ENCODE data around the gene LMBRD1.

The LMBRD1 gene

GRCh38 chr6:69818223-69818930 is 21.6 kb upstream of the LMBRD1 start:
- Histone ChIP-seq H3K79me1 (ENCODE audit: low read depth, low read length) (no peaks in the 10 kb centered on the region), H4K91ac (ENCODE audit: low read depth, low read length, poor library complexity) (no peak overlapping the region), H3K4me1 (ENCODE audit: control insufficient read depth in 2 of 2, insufficient read depth in 1 of 2, low read depth in 1 of 2, low read length in 2 of 2) (peaks cover 0 to 5% of the 10 kb centered on the region in 2 donors), H4K8ac (ENCODE audit: low read depth, low read length) (no peak overlapping the region), H2AFZ (ENCODE audit: low read length) (no peak overlapping the region), H3K18ac (ENCODE audit: low read length) (no peak overlapping the region), H3K14ac (ENCODE audit: low read length) (no peak overlapping the region), H3K4me3 (ENCODE audit: low read length in 2 of 2) (no peak overlapping the region), H3K4ac (ENCODE audit: low read length) (no peak overlapping the region), H3K23ac (ENCODE audit: low read depth, low read length, poor library complexity) (no peak overlapping the region), H3K27ac (replicated peaks; ENCODE audit: low read length) (no peak overlapping the region), H2BK5ac (ENCODE audit: low read length) (no peak overlapping the region), H3K36me3 (replicated peaks in 1 of 2; ENCODE audit: control insufficient read depth in 2 of 2, insufficient read depth in 2 of 2, low read length in 2 of 2) (no peaks in the 10 kb centered on the region), H3K9ac (ENCODE audit: low read depth, low read length, poor library complexity) (no peak overlapping the region), H2BK15ac (ENCODE audit: low read length) (no peak overlapping the region), H3K9me3 (replicated peaks in 1 of 2; ENCODE audit: control insufficient read depth in 2 of 2, insufficient read depth in 1 of 2, low read depth in 1 of 2, low read length in 2 of 2) (no peaks in the 10 kb centered on the region), H2BK12ac (ENCODE audit: low read length) (no peak overlapping the region), H2BK120ac (ENCODE audit: low read depth, low read length) (no peak overlapping the region), H2AK5ac (ENCODE audit: low read depth, low read length) (no peak overlapping the region), H3K27me3 (ENCODE audit: control insufficient read depth in 3 of 3, insufficient read depth in 3 of 3, low read depth in 1 of 3, low read length in 3 of 3) (no peaks in the 10 kb centered on the region), H3K4me2 (ENCODE audit: insufficient read depth, low read length, poor library complexity, severe bottlenecking) (no peak overlapping the region)
- no peak for DNase-seq (ENCODE audit: low spot score)
- WGBS, 2 donors (ENCODE audit: extremely low coverage in 2 of 2, insufficient read length in 2 of 2, insufficient replicate concordance in 1 of 2): no CpG with 5 or more reads among the region's 2 CpGs

GRCh38 chr6:69817358-69817757 is 20.5 kb upstream of the LMBRD1 start:
- no peaks in the 10 kb centered on the region for H3K27me3 ChIP-seq (ENCODE audit: control insufficient read depth in 3 of 3, insufficient read depth in 3 of 3, low read depth in 1 of 3, low read length in 3 of 3)
- no peak overlapping the region for H3K9ac ChIP-seq (ENCODE audit: low read depth, low read length, poor library complexity)
- no peaks in the 10 kb centered on the region for H3K9me3 ChIP-seq (replicated peaks in 1 of 2; ENCODE audit: control insufficient read depth in 2 of 2, insufficient read depth in 1 of 2, low read depth in 1 of 2, low read length in 2 of 2)
- H2AK5ac ChIP-seq (ENCODE audit: low read depth, low read length): no peak overlapping the region
- H2BK15ac ChIP-seq (ENCODE audit: low read length): no peak overlapping the region
- no peak overlapping the region for H4K91ac ChIP-seq (ENCODE audit: low read depth, low read length, poor library complexity)
- H2AFZ ChIP-seq (ENCODE audit: low read length): no peak overlapping the region
- H3K79me1 ChIP-seq (ENCODE audit: low read depth, low read length): no peaks in the 10 kb centered on the region
- no peak overlapping the region for H2BK5ac ChIP-seq (ENCODE audit: low read length)
- no peak overlapping the region for H2BK12ac ChIP-seq (ENCODE audit: low read length)
- no peak overlapping the region for H3K18ac ChIP-seq (ENCODE audit: low read length)
- no peak overlapping the region for H2BK120ac ChIP-seq (ENCODE audit: low read depth, low read length)
- H3K14ac ChIP-seq (ENCODE audit: low read length): no peak overlapping the region
- H3K36me3 ChIP-seq (replicated peaks in 1 of 2; ENCODE audit: control insufficient read depth in 2 of 2, insufficient read depth in 2 of 2, low read length in 2 of 2): no peaks in the 10 kb centered on the region
- peaks cover 0 to 5% of the 10 kb centered on the region in 2 donors for H3K4me1 ChIP-seq (ENCODE audit: control insufficient read depth in 2 of 2, insufficient read depth in 1 of 2, low read depth in 1 of 2, low read length in 2 of 2)
- no peak overlapping the region for H3K4ac ChIP-seq (ENCODE audit: low read length)
- H3K23ac ChIP-seq (ENCODE audit: low read depth, low read length, poor library complexity): no peak overlapping the region
- no peak overlapping the region for H3K4me2 ChIP-seq (ENCODE audit: insufficient read depth, low read length, poor library complexity, severe bottlenecking)
- no peak overlapping the region for H4K8ac ChIP-seq (ENCODE audit: low read depth, low read length)
- H3K4me3 ChIP-seq (ENCODE audit: low read length in 2 of 2): no peak overlapping the region
- no peak for DNase-seq (ENCODE audit: low spot score)
- no peak overlapping the region for H3K27ac ChIP-seq (replicated peaks; ENCODE audit: low read length)

GRCh38 chr6:69816569-69816968 is 19.8 kb upstream of the LMBRD1 start:
- Histone ChIP-seq H2BK15ac (ENCODE audit: low read length) (no peak overlapping the region), H2AK5ac (ENCODE audit: low read depth, low read length) (no peak overlapping the region), H3K18ac (ENCODE audit: low read length) (no peak overlapping the region), H3K36me3 (replicated peaks in 1 of 2; ENCODE audit: control insufficient read depth in 2 of 2, insufficient read depth in 2 of 2, low read length in 2 of 2) (no peaks in the 10 kb centered on the region), H3K23ac (ENCODE audit: low read depth, low read length, poor library complexity) (no peak overlapping the region), H3K27ac (replicated peaks; ENCODE audit: low read length) (no peak overlapping the region), H4K8ac (ENCODE audit: low read depth, low read length) (no peak overlapping the region), H2BK5ac (ENCODE audit: low read length) (no peak overlapping the region), H3K4me3 (ENCODE audit: low read length in 2 of 2) (no peak overlapping the region), H2BK120ac (ENCODE audit: low read depth, low read length) (no peak overlapping the region), H3K4me2 (ENCODE audit: insufficient read depth, low read length, poor library complexity, severe bottlenecking) (no peak overlapping the region), H3K79me1 (ENCODE audit: low read depth, low read length) (no peaks in the 10 kb centered on the region), H3K4me1 (ENCODE audit: control insufficient read depth in 2 of 2, insufficient read depth in 1 of 2, low read depth in 1 of 2, low read length in 2 of 2) (peaks cover 0 to 5% of the 10 kb centered on the region in 2 donors), H4K91ac (ENCODE audit: low read depth, low read length, poor library complexity) (no peak overlapping the region), H3K4ac (ENCODE audit: low read length) (no peak overlapping the region), H3K14ac (ENCODE audit: low read length) (no peak overlapping the region), H2AFZ (ENCODE audit: low read length) (peak overlapping the region; percentile 52), H2BK12ac (ENCODE audit: low read length) (no peak overlapping the region), H3K9ac (ENCODE audit: low read depth, low read length, poor library complexity) (no peak overlapping the region), H3K27me3 (ENCODE audit: control insufficient read depth in 3 of 3, insufficient read depth in 3 of 3, low read depth in 1 of 3, low read length in 3 of 3) (no peaks in the 10 kb centered on the region), H3K9me3 (replicated peaks in 1 of 2; ENCODE audit: control insufficient read depth in 2 of 2, insufficient read depth in 1 of 2, low read depth in 1 of 2, low read length in 2 of 2) (no peaks in the 10 kb centered on the region)
- WGBS, 2 donors (ENCODE audit: extremely low coverage in 2 of 2, insufficient read length in 2 of 2, insufficient replicate concordance in 1 of 2): no CpG with 5 or more reads among the region's 3 CpGs
- DNase-seq (ENCODE audit: low spot score): no peak

GRCh38 chr6:69816026-69816425 is 19.2 kb upstream of the LMBRD1 start:
- no peak overlapping the region for H2BK5ac ChIP-seq (ENCODE audit: low read length)
- H3K27me3 ChIP-seq (ENCODE audit: control insufficient read depth in 3 of 3, insufficient read depth in 3 of 3, low read depth in 1 of 3, low read length in 3 of 3): no peaks in the 10 kb centered on the region
- no peak overlapping the region for H3K14ac ChIP-seq (ENCODE audit: low read length)
- no peak overlapping the region for H2BK12ac ChIP-seq (ENCODE audit: low read length)
- no peak overlapping the region for H3K18ac ChIP-seq (ENCODE audit: low read length)
- no peak overlapping the region for H3K9ac ChIP-seq (ENCODE audit: low read depth, low read length, poor library complexity)
- H2AK5ac ChIP-seq (ENCODE audit: low read depth, low read length): no peak overlapping the region
- H2AFZ ChIP-seq (ENCODE audit: low read length): peak overlapping the region; percentile 52
- no peak overlapping the region for H2BK120ac ChIP-seq (ENCODE audit: low read depth, low read length)
- H3K79me1 ChIP-seq (ENCODE audit: low read depth, low read length): no peaks in the 10 kb centered on the region
- peaks cover 0 to 5% of the 10 kb centered on the region in 2 donors for H3K4me1 ChIP-seq (ENCODE audit: control insufficient read depth in 2 of 2, insufficient read depth in 1 of 2, low read depth in 1 of 2, low read length in 2 of 2)
- no peak overlapping the region for H3K27ac ChIP-seq (replicated peaks; ENCODE audit: low read length)
- DNase-seq (ENCODE audit: low spot score): no peak
- H3K4me2 ChIP-seq (ENCODE audit: insufficient read depth, low read length, poor library complexity, severe bottlenecking): no peak overlapping the region
- H3K9me3 ChIP-seq (replicated peaks in 1 of 2; ENCODE audit: control insufficient read depth in 2 of 2, insufficient read depth in 1 of 2, low read depth in 1 of 2, low read length in 2 of 2): no peaks in the 10 kb centered on the region
- no peak overlapping the region for H4K91ac ChIP-seq (ENCODE audit: low read depth, low read length, poor library complexity)
- no peak overlapping the region for H2BK15ac ChIP-seq (ENCODE audit: low read length)
- no peaks in the 10 kb centered on the region for H3K36me3 ChIP-seq (replicated peaks in 1 of 2; ENCODE audit: control insufficient read depth in 2 of 2, insufficient read depth in 2 of 2, low read length in 2 of 2)
- H3K4ac ChIP-seq (ENCODE audit: low read length): no peak overlapping the region
- H4K8ac ChIP-seq (ENCODE audit: low read depth, low read length): no peak overlapping the region
- no CpG with 5 or more reads among the region's 1 CpG for WGBS, 2 donors (ENCODE audit: extremely low coverage in 2 of 2, insufficient read length in 2 of 2, insufficient replicate concordance in 1 of 2)
- no peak overlapping the region for H3K4me3 ChIP-seq (ENCODE audit: low read length in 2 of 2)
- H3K23ac ChIP-seq (ENCODE audit: low read depth, low read length, poor library complexity): no peak overlapping the region

Measured in neuronal stem cell (in vitro differentiated cells).